ENCODE measurements around the gene DIAPH2. TPM values are rescaled to one million over a fixed set of nuclear protein-coding genes. Genes with fewer than 3 reads are reported as not detected.
A peak's percentile ranks its signal among the peaks of the same experiment; 100 is the strongest.
"Not testable (repeated sequence)": the region's sequence is repeated elsewhere in the genome, so short reads cannot be mapped to it uniquely, and the experiment has no call there.

DIAPH2 gene
- total and polyA plus RNA-seq, 4 donors = 7.2 to 57.6 (median 15.5) TPM

DNA sequence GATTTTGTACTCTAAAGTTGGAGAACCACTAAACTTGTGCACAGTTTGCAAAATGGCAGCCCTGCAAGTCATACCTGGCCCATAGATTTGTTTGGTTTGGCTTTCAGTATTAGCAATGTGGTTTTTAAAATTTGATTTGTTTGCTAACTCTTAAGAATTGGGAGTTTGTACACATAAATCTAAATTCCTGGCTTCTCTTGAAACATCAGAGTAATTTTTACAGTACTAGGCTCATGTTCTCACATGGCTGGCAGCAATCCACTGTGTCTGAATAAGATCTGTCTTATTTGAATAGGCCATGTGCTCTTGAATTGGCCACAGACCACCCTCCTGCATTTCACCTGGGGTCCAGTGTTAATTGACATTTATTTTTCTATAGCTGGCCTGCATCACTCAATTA is 21.3 kb downstream of the DIAPH2 start:
- TF ChIP-seq, protein P1, sequence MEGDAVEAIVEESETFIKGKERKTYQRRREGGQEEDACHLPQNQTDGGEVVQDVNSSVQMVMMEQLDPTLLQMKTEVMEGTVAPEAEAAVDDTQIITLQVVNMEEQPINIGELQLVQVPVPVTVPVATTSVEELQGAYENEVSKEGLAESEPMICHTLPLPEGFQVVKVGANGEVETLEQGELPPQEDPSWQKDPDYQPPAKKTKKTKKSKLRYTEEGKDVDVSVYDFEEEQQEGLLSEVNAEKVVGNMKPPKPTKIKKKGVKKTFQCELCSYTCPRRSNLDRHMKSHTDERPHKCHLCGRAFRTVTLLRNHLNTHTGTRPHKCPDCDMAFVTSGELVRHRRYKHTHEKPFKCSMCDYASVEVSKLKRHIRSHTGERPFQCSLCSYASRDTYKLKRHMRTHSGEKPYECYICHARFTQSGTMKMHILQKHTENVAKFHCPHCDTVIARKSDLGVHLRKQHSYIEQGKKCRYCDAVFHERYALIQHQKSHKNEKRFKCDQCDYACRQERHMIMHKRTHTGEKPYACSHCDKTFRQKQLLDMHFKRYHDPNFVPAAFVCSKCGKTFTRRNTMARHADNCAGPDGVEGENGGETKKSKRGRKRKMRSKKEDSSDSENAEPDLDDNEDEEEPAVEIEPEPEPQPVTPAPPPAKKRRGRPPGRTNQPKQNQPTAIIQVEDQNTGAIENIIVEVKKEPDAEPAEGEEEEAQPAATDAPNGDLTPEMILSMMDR (IDR thresholded peaks at IDR 0.05; ENCODE audit: control extremely low read depth, extremely low read depth) = no peak
- H3K4me3 ChIP-seq = no peak overlapping the region
- H3K27me3 ChIP-seq (ENCODE audit: control insufficient read depth in 3 of 3, insufficient read depth in 3 of 3, low read length in 2 of 3) = peaks cover 0 to 17% (median 9%) of the 10 kb centered on the region in 3 donors
- H3K9me3 ChIP-seq (ENCODE audit: control insufficient read depth in 4 of 4, insufficient read depth in 3 of 4, low read length in 3 of 4) = no peaks in the 10 kb centered on the region
- ATAC-seq (ENCODE audit: insufficient read depth, low FRiP score) (no peak), DNase-seq (no peak)
- H3K9ac ChIP-seq (ENCODE audit: insufficient read depth in 1 of 2, low read length in 2 of 2) = no peak overlapping the region
- no peaks in the 10 kb centered on the region for H3K36me3 ChIP-seq (ENCODE audit: control insufficient read depth in 4 of 4, insufficient read depth in 4 of 4, low read length in 4 of 4)
- H3K27ac ChIP-seq (ENCODE audit: low read depth in 1 of 2, low read length in 1 of 2) = no peak overlapping the region
- no peaks in the 10 kb centered on the region for H3K4me1 ChIP-seq (ENCODE audit: control insufficient read depth in 5 of 5, insufficient read depth in 5 of 5, low read length in 5 of 5)

- H3K27me3 ChIP-seq (ENCODE audit: control insufficient read depth in 3 of 3, insufficient read depth in 3 of 3, low read length in 2 of 3) = peaks cover 0 to 15% (median 3%) of the 10 kb centered on the region in 3 donors
- TF ChIP-seq, protein P1 (IDR thresholded peaks at IDR 0.05; ENCODE audit: control extremely low read depth, extremely low read depth) = no peak
- ATAC-seq (ENCODE audit: insufficient read depth, low FRiP score) (no peak), DNase-seq (peak in 1 of 3 donors; percentile 42)
- no peaks in the 10 kb centered on the region for H3K4me1 ChIP-seq (ENCODE audit: control insufficient read depth in 5 of 5, insufficient read depth in 5 of 5, low read length in 5 of 5)
- no peaks in the 10 kb centered on the region for H3K9me3 ChIP-seq (ENCODE audit: control insufficient read depth in 4 of 4, insufficient read depth in 3 of 4, low read length in 3 of 4)
- no peaks in the 10 kb centered on the region for H3K36me3 ChIP-seq (ENCODE audit: control insufficient read depth in 4 of 4, insufficient read depth in 4 of 4, low read length in 4 of 4)
- H3K27ac ChIP-seq (ENCODE audit: low read depth in 1 of 2, low read length in 1 of 2) = no peak overlapping the region
- WGBS, 2 donors = 53 to 66% methylated on average over 1 of the region's 1 CpG
- no peak overlapping the region for H3K4me3 ChIP-seq
- no peak overlapping the region for H3K9ac ChIP-seq (ENCODE audit: insufficient read depth in 1 of 2, low read length in 2 of 2)
Measured at GRCh38 chrX:96707804-96708203, 23.2 kb downstream of the DIAPH2 start.

GRCh38 chrX:96710031-96710430 is 25.4 kb downstream of the DIAPH2 start:
- Histone ChIP-seq H3K4me3 (no peak overlapping the region), H3K4me1 (ENCODE audit: control insufficient read depth in 5 of 5, insufficient read depth in 5 of 5, low read length in 5 of 5) (no peaks in the 10 kb centered on the region), H3K9ac (ENCODE audit: insufficient read depth in 1 of 2, low read length in 2 of 2) (no peak overlapping the region), H3K27me3 (ENCODE audit: control insufficient read depth in 3 of 3, insufficient read depth in 3 of 3, low read length in 2 of 3) (peaks cover 0 to 22% (median 3%) of the 10 kb centered on the region in 3 donors), H3K9me3 (ENCODE audit: control insufficient read depth in 4 of 4, insufficient read depth in 3 of 4, low read length in 3 of 4) (no peaks in the 10 kb centered on the region), H3K27ac (ENCODE audit: low read depth in 1 of 2, low read length in 1 of 2) (no peak overlapping the region), H3K36me3 (ENCODE audit: control insufficient read depth in 4 of 4, insufficient read depth in 4 of 4, low read length in 4 of 4) (no peaks in the 10 kb centered on the region)
- WGBS, 2 donors = 87 to 93% methylated on average over 2 of the region's 2 CpGs
- TF ChIP-seq, protein P1 (IDR thresholded peaks at IDR 0.05; ENCODE audit: control extremely low read depth, extremely low read depth) = no peak
- ATAC-seq (ENCODE audit: insufficient read depth, low FRiP score) (no peak), DNase-seq (no peak)

DNA sequence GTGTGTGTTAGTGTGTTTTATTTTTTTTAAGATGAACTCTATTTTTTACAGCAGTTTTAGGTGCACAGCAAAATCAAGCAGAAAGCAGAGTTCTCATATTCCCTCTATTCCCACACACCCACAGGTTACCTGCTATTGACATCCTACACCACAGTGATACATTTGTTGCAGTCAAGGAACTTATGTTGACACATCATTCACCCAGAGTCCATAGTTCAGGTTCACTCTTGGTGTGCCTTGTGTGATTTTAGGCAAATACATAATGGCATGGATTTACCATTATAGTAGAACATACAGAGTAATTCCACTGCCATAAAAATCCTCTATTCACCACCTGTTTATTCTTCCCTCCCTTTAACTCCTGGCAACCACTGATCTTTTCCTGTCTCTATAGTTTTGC is 28.7 kb downstream of the DIAPH2 start:
- Histone ChIP-seq H3K9ac (ENCODE audit: insufficient read depth in 1 of 2, low read length in 2 of 2) (no peak overlapping the region), H3K27me3 (ENCODE audit: control insufficient read depth in 3 of 3, insufficient read depth in 3 of 3, low read length in 2 of 3) (peaks cover 0 to 25% (median 0%) of the 10 kb centered on the region in 3 donors), H3K4me3 (no peak overlapping the region), H3K27ac (ENCODE audit: low read depth in 1 of 2, low read length in 1 of 2) (no peak overlapping the region), H3K4me1 (ENCODE audit: control insufficient read depth in 5 of 5, insufficient read depth in 5 of 5, low read length in 5 of 5) (no peaks in the 10 kb centered on the region), H3K36me3 (ENCODE audit: control insufficient read depth in 4 of 4, insufficient read depth in 4 of 4, low read length in 4 of 4) (no peaks in the 10 kb centered on the region), H3K9me3 (ENCODE audit: control insufficient read depth in 4 of 4, insufficient read depth in 3 of 4, low read length in 3 of 4) (no peaks in the 10 kb centered on the region)
- ATAC-seq (ENCODE audit: insufficient read depth, low FRiP score) (no peak), DNase-seq (no peak)
- TF ChIP-seq, protein P1 (IDR thresholded peaks at IDR 0.05; ENCODE audit: control extremely low read depth, extremely low read depth) = no peak

- peaks cover 0 to 17% (median 0%) of the 10 kb centered on the region in 3 donors for H3K27me3 ChIP-seq (ENCODE audit: control insufficient read depth in 3 of 3, insufficient read depth in 3 of 3, low read length in 2 of 3)
- not testable (repeated sequence) for H3K36me3 ChIP-seq (ENCODE audit: control insufficient read depth in 4 of 4, insufficient read depth in 4 of 4, low read length in 4 of 4); H3K27ac ChIP-seq (ENCODE audit: low read depth in 1 of 2, low read length in 1 of 2); H3K4me1 ChIP-seq (ENCODE audit: control insufficient read depth in 5 of 5, insufficient read depth in 5 of 5, low read length in 5 of 5); ATAC-seq (ENCODE audit: insufficient read depth, low FRiP score); H3K9me3 ChIP-seq (ENCODE audit: control insufficient read depth in 4 of 4, insufficient read depth in 3 of 4, low read length in 3 of 4); DNase-seq; H3K9ac ChIP-seq (ENCODE audit: insufficient read depth in 1 of 2, low read length in 2 of 2); H3K4me3 ChIP-seq
- WGBS, 2 donors = 90 to 97% methylated on average over 6 of the region's 6 CpGs
Measured at GRCh38 chrX:96714393-96714792, 29.8 kb downstream of the DIAPH2 start.
